GM23338 (cell line): ENCODE data around the gene PILRB. TPM values are rescaled to one million over a fixed set of nuclear protein-coding genes. Genes with fewer than 3 reads are reported as not detected.

ENCODE experiments used
- ATAC-seq: fragments of 200-7000 bp; cut with Tn5 transposase; 3 replicates; pipeline ENCODE4 v1.9.1; 2020
- DNase-seq: peaks from one replicate; pipeline ENCODE4 v3.0.0-alpha.2; 2015; ENCODE audit warnings: low spot score
- H2AFZ ChIP-seq: fragments of 200-600 bp; sonication (generic); 2 replicates; pipeline ENCODE4 v1.8.0; 2016; ENCODE audit warnings: antibody characterized with exemption, mild to moderate bottlenecking, moderate library complexity
- H3F3A ChIP-seq: fragments of 200-600 bp; sonication (generic); replicated peaks from 2 replicates; pipeline ENCODE4 v1.8.0; 2017; ENCODE audit warnings: antibody characterized with exemption, mixed run types, low read depth
- H3K27ac ChIP-seq: fragments of 200-600 bp; sonication (generic); 2 replicates; pipeline ENCODE4 v1.6.1; 2016; ENCODE audit warnings: low read depth
- H3K27me3 ChIP-seq: fragments of 200-600 bp; sonication (generic); 2 replicates; pipeline ENCODE4 v1.8.0; 2016; ENCODE audit warnings: mild to moderate bottlenecking, mixed run types, moderate library complexity; ENCODE audit not compliant: insufficient read depth
- H3K36me3 ChIP-seq: fragments of 200-600 bp; sonication (generic); 2 replicates; pipeline ENCODE4 v1.8.0; 2016; ENCODE audit warnings: mild to moderate bottlenecking; ENCODE audit not compliant: insufficient read depth
- H3K4me1 ChIP-seq: fragments of 200-600 bp; sonication (generic); 2 replicates; pipeline ENCODE4 v1.8.0; 2016; ENCODE audit warnings: mild to moderate bottlenecking, moderate library complexity; ENCODE audit not compliant: insufficient read depth
- H3K4me2 ChIP-seq: fragments of 200-600 bp; sonication (generic); 2 replicates; pipeline ENCODE4 v1.7.1; 2017; ENCODE audit warnings: mixed run types
- H3K4me3 ChIP-seq: fragments of 200-600 bp; sonication (generic); 2 replicates; pipeline ENCODE4 v1.6.1; 2016; ENCODE audit warnings: mixed run types
- H3K79me2 ChIP-seq: fragments of 200-600 bp; sonication (generic); replicated peaks from 2 replicates; pipeline ENCODE4 v1.8.0; 2017; ENCODE audit warnings: mild to moderate bottlenecking; ENCODE audit not compliant: insufficient read depth
- H3K9me2 ChIP-seq: fragments of 200-600 bp; sonication (generic); 2 replicates; pipeline ENCODE4 v1.8.0; 2017; ENCODE audit not compliant: insufficient read depth
- H4K20me1 ChIP-seq: fragments of 200-600 bp; sonication (generic); replicated peaks from 2 replicates; pipeline ENCODE4 v1.8.0; 2017; ENCODE audit warnings: mild to moderate bottlenecking; ENCODE audit not compliant: insufficient read depth
- H3K27ac Mint-ChIP-seq: 2 replicates; pipeline ENCODE4 v1.8.0; 2020; ENCODE audit warnings: inconsistent platforms, mild to moderate bottlenecking, moderate library complexity, mixed read lengths
- H3K27me3 Mint-ChIP-seq: 3 replicates; pipeline ENCODE4 v1.8.0; 2022; ENCODE audit warnings: low read depth, mild to moderate bottlenecking, moderate library complexity, mixed read lengths, inconsistent platforms; ENCODE audit not compliant: insufficient read depth, poor library complexity
- H3K36me3 Mint-ChIP-seq: 3 replicates; pipeline ENCODE4 v1.8.0; 2021; ENCODE audit warnings: low read depth, mild to moderate bottlenecking, inconsistent platforms, moderate library complexity, mixed read lengths
- H3K4me1 Mint-ChIP-seq: 3 replicates; pipeline ENCODE4 v1.8.0; 2020; ENCODE audit warnings: mild to moderate bottlenecking, inconsistent platforms, mixed read lengths
- H3K4me3 Mint-ChIP-seq: 3 replicates; pipeline ENCODE4 v1.8.0; 2021; ENCODE audit warnings: moderate library complexity, mild to moderate bottlenecking, inconsistent platforms, mixed read lengths
- H3K9me3 Mint-ChIP-seq: 3 replicates; pipeline ENCODE4 v1.8.0; 2020; ENCODE audit warnings: moderate library complexity, mild to moderate bottlenecking, inconsistent platforms, mixed read lengths
- CREB1 ChIP-seq: fragments of 250-450 bp; sonication (Bioruptor Pico); IDR thresholded peaks from 2 replicates; pipeline ENCODE4 v1.5.0; 2020; ENCODE audit warnings: low read depth, mild to moderate bottlenecking, moderate library complexity
- ETS1 ChIP-seq: IDR thresholded peaks from 2 replicates; pipeline ENCODE4 v1.6.1; 2016; ENCODE audit warnings: antibody characterized with exemption
- EZH2 ChIP-seq: fragments of 200-600 bp; sonication (generic); IDR thresholded peaks from one replicate; pipeline ENCODE4 v1.8.0; 2017; ENCODE audit warnings: antibody characterized with exemption, mild to moderate bottlenecking, low read depth; ENCODE audit not compliant: unreplicated experiment
- EZH2phosphoT487 ChIP-seq: fragments of 200-600 bp; sonication (generic); IDR thresholded peaks from one replicate; pipeline ENCODE4 v1.8.1; 2018; ENCODE audit warnings: antibody characterized with exemption; ENCODE audit not compliant: unreplicated experiment
- JUNB ChIP-seq: IDR thresholded peaks from one replicate; pipeline ENCODE4 v1.6.1; 2016; ENCODE audit warnings: antibody characterized with exemption; ENCODE audit not compliant: unreplicated experiment
- NANOG ChIP-seq: IDR thresholded peaks from 2 replicates; pipeline ENCODE4 v1.6.1; 2016; ENCODE audit warnings: antibody characterized with exemption, borderline replicate concordance
- POLR2AphosphoS5 ChIP-seq: IDR thresholded peaks from 2 replicates; pipeline ENCODE4 v1.6.1; 2016; ENCODE audit warnings: antibody characterized with exemption, low read depth
- STAT1 ChIP-seq: IDR thresholded peaks from one replicate; pipeline ENCODE4 v1.6.1; 2016; ENCODE audit warnings: antibody characterized with exemption; ENCODE audit not compliant: unreplicated experiment
- ZNF114 ChIP-seq: fragments of 250-450 bp; sonication (Bioruptor Pico); IDR thresholded peaks from 2 replicates; pipeline ENCODE4 v1.5.0; 2020; ENCODE audit warnings: mild to moderate bottlenecking, moderate library complexity
- ZNF331 ChIP-seq: fragments of 250-450 bp; sonication (Bioruptor Pico); IDR thresholded peaks from 2 replicates; pipeline ENCODE4 v1.5.0; 2020; ENCODE audit warnings: low read depth, mild to moderate bottlenecking, moderate library complexity
- ZNF462 ChIP-seq: fragments of 250-450 bp; sonication (Bioruptor Pico); IDR thresholded peaks from 2 replicates; pipeline ENCODE4 v1.5.0; 2020; ENCODE audit warnings: mild to moderate bottlenecking, moderate library complexity
- polyA plus RNA-seq: library from polyadenylated mRNA; unstranded; fragments of >200 nt; fragmentation: Nextera tagmentation; extraction: Ambion mirVana; gene quantifications from 2 replicates; pipeline ENCODE4 v1.2.1, GENCODE V29; 2016
- total RNA-seq: library from RNA; depleted of rRNA; stranded (reverse); fragments of >200 nt; shearing (Covaris generic); gene quantifications from 2 replicates; pipeline ENCODE4 v1.2.3, GENCODE V29; 2014

Gene PILRB
- total and polyA plus RNA-seq, 2 experiments from 2014 or later = 25.3 to 43.0 TPM

- TF ChIP-seq ZNF462 (CRISPR knock-in tag) (no peak), JUNB (no peak), ETS1 (no peak), NANOG (no peak), CREB1 (CRISPR knock-in tag) (no peak), POLR2AphosphoS5 (no peak), EZH2phosphoT487 (no peak)
These were observed 4.1 kb upstream of the PILRB start (continued) for GRCh38 chr7:100353685-100354330.

GRCh38 chr7:100356416-100357068 lies 1.4 kb upstream of the PILRB start:
- H3K27ac Mint-ChIP-seq = no peak overlapping the region
- H3K27me3 ChIP-seq = no peaks in the 10 kb centered on the region
- TF ChIP-seq CREB1 (CRISPR knock-in tag) = no peak
- TF ChIP-seq ZNF331 (CRISPR knock-in tag) = no peak
- TF ChIP-seq ZNF114 (CRISPR knock-in tag) = no peak
- no peak for TF ChIP-seq POLR2AphosphoS5
- no peak for TF ChIP-seq EZH2
- no peak for TF ChIP-seq NANOG
- TF ChIP-seq STAT1 = no peak
- no peak for TF ChIP-seq EZH2phosphoT487
- TF ChIP-seq JUNB = no peak
- no peak for TF ChIP-seq ETS1

More at GRCh38 chr7:100356416-100357068, 1.4 kb upstream of the PILRB start:
- ATAC-seq (no peak), DNase-seq (no peak)
- Histone ChIP-seq H3K27ac (no peak overlapping the region), H3K4me1 (no peaks in the 10 kb centered on the region), H2AFZ (no peak overlapping the region), H3F3A (no peaks in the 10 kb centered on the region), H3K9me2 (no peaks in the 10 kb centered on the region), H3K4me2 (no peak overlapping the region), H3K36me3 (peaks cover 19% of the 10 kb centered on the region), H3K4me3 (no peak overlapping the region), H4K20me1 (no peaks in the 10 kb centered on the region), H3K79me2 (no peaks in the 10 kb centered on the region)
- H3K36me3 Mint-ChIP-seq = peaks cover 67% of the 10 kb centered on the region
- no peaks in the 10 kb centered on the region for H3K9me3 Mint-ChIP-seq
- no peak overlapping the region for H3K4me3 Mint-ChIP-seq
- H3K4me1 Mint-ChIP-seq = no peaks in the 10 kb centered on the region
- peaks cover 11% of the 10 kb centered on the region for H3K27me3 Mint-ChIP-seq
